ENCODE results near the gene HJV.

Gene HJV

DNA sequence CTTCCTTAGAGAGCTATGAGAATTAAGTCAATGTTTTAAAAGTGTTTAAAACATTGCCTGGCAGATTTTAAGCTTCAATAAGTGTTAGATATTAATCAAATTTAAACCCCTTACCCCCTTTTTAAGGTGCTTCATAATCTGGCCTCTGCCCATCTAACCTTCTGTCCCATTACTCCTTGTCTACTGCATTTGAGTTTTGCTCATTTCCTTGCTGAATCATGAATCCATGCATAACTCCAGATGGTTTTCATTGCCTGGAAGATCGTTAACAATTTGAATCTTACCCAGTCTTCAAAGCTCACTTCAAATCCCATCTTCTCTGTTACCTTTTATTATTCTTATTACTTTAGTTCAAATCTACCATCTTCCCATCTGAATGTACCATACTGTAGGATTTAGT, 4.6 kb downstream of the HJV start:
- no peak for DNase-seq (ENCODE audit: low spot score)

DNA sequence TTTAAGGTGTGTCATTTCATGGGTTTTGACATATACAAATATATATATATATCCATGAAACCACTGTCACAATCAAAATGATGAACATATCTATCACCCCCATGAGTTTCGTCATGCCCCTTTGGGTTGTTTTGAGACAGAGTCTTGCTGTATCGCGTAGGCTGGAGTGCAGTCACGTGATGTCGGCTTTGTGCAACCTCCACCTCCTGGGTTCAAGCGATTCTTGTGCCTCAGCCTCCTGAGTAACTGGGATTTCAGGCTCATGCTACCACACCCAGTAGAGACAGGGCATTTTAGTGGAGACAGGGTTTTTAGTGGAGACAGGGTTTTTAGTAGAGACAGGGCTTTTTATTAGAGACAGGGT, 8.0 kb downstream of the HJV start:
- no peak for DNase-seq (ENCODE audit: low spot score)
- TF ChIP-seq, protein P1, sequence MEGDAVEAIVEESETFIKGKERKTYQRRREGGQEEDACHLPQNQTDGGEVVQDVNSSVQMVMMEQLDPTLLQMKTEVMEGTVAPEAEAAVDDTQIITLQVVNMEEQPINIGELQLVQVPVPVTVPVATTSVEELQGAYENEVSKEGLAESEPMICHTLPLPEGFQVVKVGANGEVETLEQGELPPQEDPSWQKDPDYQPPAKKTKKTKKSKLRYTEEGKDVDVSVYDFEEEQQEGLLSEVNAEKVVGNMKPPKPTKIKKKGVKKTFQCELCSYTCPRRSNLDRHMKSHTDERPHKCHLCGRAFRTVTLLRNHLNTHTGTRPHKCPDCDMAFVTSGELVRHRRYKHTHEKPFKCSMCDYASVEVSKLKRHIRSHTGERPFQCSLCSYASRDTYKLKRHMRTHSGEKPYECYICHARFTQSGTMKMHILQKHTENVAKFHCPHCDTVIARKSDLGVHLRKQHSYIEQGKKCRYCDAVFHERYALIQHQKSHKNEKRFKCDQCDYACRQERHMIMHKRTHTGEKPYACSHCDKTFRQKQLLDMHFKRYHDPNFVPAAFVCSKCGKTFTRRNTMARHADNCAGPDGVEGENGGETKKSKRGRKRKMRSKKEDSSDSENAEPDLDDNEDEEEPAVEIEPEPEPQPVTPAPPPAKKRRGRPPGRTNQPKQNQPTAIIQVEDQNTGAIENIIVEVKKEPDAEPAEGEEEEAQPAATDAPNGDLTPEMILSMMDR (IDR thresholded peaks at IDR 0.05; ENCODE audit: extremely low read depth, missing control alignments), result no peak

More for the DNA sequence above, 4.6 kb downstream of the HJV start:
- TF ChIP-seq, protein P1 (IDR thresholded peaks at IDR 0.05; ENCODE audit: extremely low read depth, missing control alignments), result no peak

GRCh38 chr1:146012703-146013558, 8.6 kb downstream of the HJV start:
- TF ChIP-seq, protein P1 (IDR thresholded peaks at IDR 0.05; ENCODE audit: extremely low read depth, missing control alignments), result peak; percentile 75
- DNase-seq (ENCODE audit: low spot score), result peak; percentile 73

DNA sequence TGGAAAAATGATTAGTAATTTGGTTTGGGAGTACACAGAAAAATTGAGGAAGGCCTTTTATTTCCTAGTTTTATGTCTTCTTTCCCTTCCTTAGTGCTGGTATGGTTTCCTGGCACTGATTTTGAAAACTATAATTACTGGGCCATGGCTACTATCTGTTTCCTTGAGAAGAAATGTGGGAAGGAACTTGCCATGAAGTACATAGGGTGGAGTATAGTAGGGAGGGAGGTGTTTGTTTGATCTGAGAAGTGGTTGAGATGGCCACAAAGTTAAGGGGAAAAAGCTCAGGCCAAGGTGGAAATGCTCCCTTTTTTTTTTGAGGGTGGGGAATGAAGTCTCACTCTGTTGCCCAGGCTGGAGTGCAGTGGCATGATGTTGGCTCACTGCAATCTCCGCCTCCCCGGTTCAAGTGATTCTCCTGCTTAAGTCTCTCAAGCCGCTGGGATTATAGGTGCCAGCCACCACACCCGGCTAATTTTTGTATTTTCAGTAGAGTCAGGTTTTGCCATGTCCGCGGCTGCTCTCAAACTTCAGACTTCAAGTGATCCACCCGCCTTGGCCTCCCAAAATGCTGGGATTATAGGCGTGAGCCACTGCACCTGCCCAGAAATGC, 11.3 kb downstream of the HJV start:
- no peak for DNase-seq (ENCODE audit: low spot score)
- TF ChIP-seq, protein P1 (IDR thresholded peaks at IDR 0.05; ENCODE audit: extremely low read depth, missing control alignments), result no peak

GRCh38 chr1:146007489-146008133, 13.9 kb downstream of the HJV start:
- no peak for DNase-seq (ENCODE audit: low spot score)
- TF ChIP-seq, protein P1 (IDR thresholded peaks at IDR 0.05; ENCODE audit: extremely low read depth, missing control alignments), result no peak

- no peak for DNase-seq (ENCODE audit: low spot score)
- TF ChIP-seq, protein P1 (IDR thresholded peaks at IDR 0.05; ENCODE audit: extremely low read depth, missing control alignments), result no peak
Observed at GRCh38 chr1:146001709-146002108, 19.8 kb downstream of the HJV start.

All from GM20000 (cell line).